HEK293 (cell line): ENCODE measurements around the gene DOCK9.

Experiments used
- CTCF ChIA-PET: fragments of 350-600 bp; formaldehyde crosslinking; extraction: SDS; loops from one replicate; lab custom pipeline; 2021; ENCODE audit warnings: antibody characterized with exemption; lab: Yijun Ruan, JAX
- POLR2A ChIA-PET: fragments of 300-600 bp; formaldehyde crosslinking; extraction: SDS; loops from one replicate; lab custom pipeline; 2020; ENCODE audit warnings: antibody characterized with exemption, inconsistent platforms; lab: Yijun Ruan, JAX
- H3K27ac ChIP-seq: fragments of 200-500 bp; sonication (Bioruptor generic); 2 replicates; pipeline ENCODE4 v1.5.1; 2014; ENCODE audit warnings: low read depth, low read length, control low read depth, inconsistent platforms; ENCODE audit errors: extremely low read depth
- H3K36me3 ChIP-seq, 2 experiments: fragments of 200-500 bp in 1 of 2; sonication (Bioruptor generic) in 1 of 2; 1 replicate in 1 of 2; 2 replicates in 1 of 2; pipeline ENCODE4 v1.5.1; 2014 to 2017; ENCODE audit warnings: inconsistent platforms in 2 of 2, low read length in 2 of 2; ENCODE audit not compliant: control insufficient read depth in 2 of 2, insufficient read depth in 1 of 2
- H3K4me1 ChIP-seq: fragments of 200-500 bp; sonication (Bioruptor generic); 2 replicates; pipeline ENCODE4 v1.5.1; 2014; ENCODE audit warnings: mild to moderate bottlenecking, low read length, inconsistent platforms; ENCODE audit not compliant: control insufficient read depth, insufficient read depth
- H3K4me3 ChIP-seq: 2 replicates; pipeline ENCODE4 v1.5.1; 2011; ENCODE audit warnings: low read depth, mild to moderate bottlenecking, control low read depth, low read length, moderate library complexity
- H3K9me3 ChIP-seq: fragments of 200-500 bp; sonication (Bioruptor generic); 2 replicates; pipeline ENCODE4 v1.5.1; 2014; ENCODE audit warnings: low read depth, low read length, inconsistent platforms; ENCODE audit not compliant: control insufficient read depth, insufficient read depth
- AEBP2 ChIP-seq: fragments of 450-650 bp; formaldehyde crosslinking; IDR thresholded peaks from 2 replicates; pipeline ENCODE4 v1.5.1; 2016; ENCODE audit warnings: missing biosample characterization, missing genetic modification characterization, borderline replicate concordance
- KLF7 ChIP-seq: fragments of 450-650 bp; formaldehyde crosslinking; IDR thresholded peaks from 2 replicates; pipeline ENCODE4 v1.5.1; 2016; ENCODE audit warnings: missing biosample characterization, missing genetic modification characterization, borderline replicate concordance
- RBAK ChIP-seq: fragments of 450-650 bp; formaldehyde crosslinking; IDR thresholded peaks from 2 replicates; pipeline ENCODE4 v1.5.1; 2016; ENCODE audit warnings: missing biosample characterization, missing genetic modification characterization
- SCRT1 ChIP-seq: fragments of 450-650 bp; formaldehyde crosslinking; IDR thresholded peaks from 2 replicates; pipeline ENCODE4 v1.5.1; 2016; ENCODE audit warnings: missing biosample characterization, missing genetic modification characterization, borderline replicate concordance
- ZBTB6 ChIP-seq: fragments of 450-650 bp; formaldehyde crosslinking; IDR thresholded peaks from 2 replicates; pipeline ENCODE4 v1.5.1; 2017; ENCODE audit warnings: missing biosample characterization, missing genetic modification characterization
- ZNF146 ChIP-seq: fragments of 450-650 bp; formaldehyde crosslinking; IDR thresholded peaks from 2 replicates; pipeline ENCODE4 v1.5.1; 2016; ENCODE audit warnings: missing biosample characterization, missing genetic modification characterization
- ZNF16 ChIP-seq: fragments of 450-650 bp; formaldehyde crosslinking; IDR thresholded peaks from 2 replicates; pipeline ENCODE4 v1.5.1; 2016; ENCODE audit warnings: low read depth, missing biosample characterization, missing genetic modification characterization
- ZNF214 ChIP-seq: fragments of 450-650 bp; formaldehyde crosslinking; IDR thresholded peaks from 2 replicates; pipeline ENCODE4 v1.5.1; 2017; ENCODE audit warnings: missing biosample characterization, mild to moderate bottlenecking, missing genetic modification characterization, borderline replicate concordance
- ZNF24 ChIP-seq: fragments of 450-650 bp; formaldehyde crosslinking; IDR thresholded peaks from 2 replicates; pipeline ENCODE4 v1.5.1; 2016; ENCODE audit warnings: missing biosample characterization, missing genetic modification characterization
- ZNF558 ChIP-seq: fragments of 450-650 bp; formaldehyde crosslinking; IDR thresholded peaks from 2 replicates; pipeline ENCODE4 v1.5.1; 2016; ENCODE audit warnings: missing biosample characterization, missing genetic modification characterization
- ZNF610 ChIP-seq: fragments of 450-650 bp; formaldehyde crosslinking; IDR thresholded peaks from 2 replicates; pipeline ENCODE4 v1.5.1; 2016; ENCODE audit warnings: missing biosample characterization, missing genetic modification characterization, borderline replicate concordance
- ZNF692 ChIP-seq: fragments of 450-650 bp; formaldehyde crosslinking; IDR thresholded peaks from 2 replicates; pipeline ENCODE4 v1.5.1; 2016; ENCODE audit warnings: missing biosample characterization, missing genetic modification characterization
- ZNF76 ChIP-seq: fragments of 450-650 bp; formaldehyde crosslinking; IDR thresholded peaks from 2 replicates; pipeline ENCODE4; 2016; ENCODE audit warnings: low read depth, missing biosample characterization, missing genetic modification characterization, borderline replicate concordance
- ZNF777 ChIP-seq: fragments of 450-650 bp; formaldehyde crosslinking; IDR thresholded peaks from 2 replicates; pipeline ENCODE4 v1.5.1; 2017; ENCODE audit warnings: missing biosample characterization, missing genetic modification characterization, borderline replicate concordance

Gene DOCK9

GRCh38 chr13:98997738-98998641 is 20.1 kb upstream of the DOCK9 start:
- POLR2A ChIA-PET = no interaction called here
- Histone ChIP-seq H3K27ac (no peak overlapping the region), H3K9me3 (no peaks in the 10 kb centered on the region), H3K36me3 (no peaks in the 10 kb centered on the region), H3K4me1 (0 out of 2 replicates have a peak, but pooled peaks cover 2% of the 10 kb centered on the region)
- CTCF ChIA-PET = no interaction called here
- TF ChIP-seq ZNF692 (tag by site-specific recombination) (peak; percentile 53; the same call in 1 of the 2 replicates), AEBP2 (tag by site-specific recombination) (no peak), ZNF777 (tag by site-specific recombination) (no peak)
- TF ChIP-seq, all 188 proteins: peak for 1
- no peak overlapping the region for H3K4me3 ChIP-seq

- Histone ChIP-seq H3K36me3 (no peaks in the 10 kb centered on the region), H3K4me1 (0 out of 2 replicates have a peak, but pooled peaks cover 2% of the 10 kb centered on the region), H3K27ac (no peak overlapping the region), H3K4me3 (no peak overlapping the region), H3K9me3 (no peaks in the 10 kb centered on the region)
- POLR2A ChIA-PET = no interaction called here
- CTCF ChIA-PET = no interaction called here
- no peak for TF ChIP-seq ZNF76 (tag by site-specific recombination)
- TF ChIP-seq ZNF146 = no peak
- no peak for TF ChIP-seq KLF7 (tag by site-specific recombination)
- no peak for TF ChIP-seq ZNF610
- TF ChIP-seq ZNF214 = no peak
- TF ChIP-seq ZNF558 (tag by site-specific recombination) = no peak
- TF ChIP-seq ZBTB6 = no peak
- no peak for TF ChIP-seq SCRT1 (tag by site-specific recombination)
Observed at GRCh38 chr13:98997011-98997730, 19.3 kb upstream of the DOCK9 start.

- TF ChIP-seq RBAK (tag by site-specific recombination) = no peak
- TF ChIP-seq ZNF24 = no peak
- no peak for TF ChIP-seq ZNF214
- TF ChIP-seq ZNF16 (tag by site-specific recombination) = no peak
- no peak overlapping the region for H3K4me3 ChIP-seq
- ChIA-PET POLR2A (interaction anchor here (0.6 kb wide), 1 partner anchor 53 kb away, joined by 4 read pairs; no protein-coding TSS in a partner anchor), CTCF (interaction anchor here (0.7 kb wide), 1 partner anchor 35 kb away, joined by 3 read pairs; no protein-coding TSS in a partner anchor)
- H3K27ac ChIP-seq = no peak overlapping the region
- no peaks in the 10 kb centered on the region for H3K36me3 ChIP-seq
- H3K9me3 ChIP-seq = no peaks in the 10 kb centered on the region
- H3K4me1 ChIP-seq = no peaks in the 10 kb centered on the region
Observed at GRCh38 chr13:98996046-98996445, 18.2 kb upstream of the DOCK9 start.
